SU-DHL-6 (cell line): ENCODE data around the gene DMBX1.

ENCODE experiments used
- H2AFZ ChIP-seq: fragments of 200-600 bp; sonication (generic); 2 replicates; pipeline ENCODE4 v1.6.1; 2014; ENCODE audit warnings: low read depth, mild to moderate bottlenecking, moderate library complexity, mixed read lengths, antibody characterized with exemption, low read length; ENCODE audit not compliant: severe bottlenecking
- H3F3A ChIP-seq: fragments of 200-600 bp; shearing (Covaris generic); 2 replicates; pipeline ENCODE4 v1.6.0; 2016; ENCODE audit warnings: antibody characterized with exemption, mild to moderate bottlenecking; ENCODE audit not compliant: insufficient read depth
- H3K27ac ChIP-seq: fragments of 200-600 bp; sonication (generic); 2 replicates; pipeline ENCODE4 v1.5.1; 2016; ENCODE audit warnings: low read depth, mild to moderate bottlenecking, low read length, moderate library complexity, mixed read lengths
- H3K27me3 ChIP-seq: fragments of 200-600 bp; sonication (generic), shearing (Covaris generic); 2 replicates; pipeline ENCODE4 v1.6.0; 2014; ENCODE audit warnings: mild to moderate bottlenecking, low read length
- H3K36me3 ChIP-seq: fragments of 200-600 bp; sonication (generic); 2 replicates; pipeline ENCODE4 v1.6.1; 2014; ENCODE audit warnings: mild to moderate bottlenecking, low read length, mixed read lengths
- H3K4me2 ChIP-seq: fragments of 300-600, 200-600 bp; shearing (Covaris generic), sonication (generic); 2 replicates; pipeline ENCODE4 v1.6.0; 2014; ENCODE audit warnings: low read length, low read depth, mild to moderate bottlenecking; ENCODE audit not compliant: poor library complexity, severe bottlenecking
- H3K4me3 ChIP-seq: fragments of 200-600 bp; sonication (generic); 2 replicates; pipeline ENCODE4 v1.5.1; 2014; ENCODE audit warnings: antibody characterized with exemption, low read length, mild to moderate bottlenecking, mixed read lengths; ENCODE audit not compliant: insufficient read depth, poor library complexity, severe bottlenecking
- H3K79me2 ChIP-seq: fragments of 200-600 bp; sonication (generic); 2 replicates; pipeline ENCODE4 v1.6.1; 2014; ENCODE audit warnings: mild to moderate bottlenecking, low read length, moderate library complexity; ENCODE audit not compliant: insufficient read depth
- H3K9ac ChIP-seq: fragments of 200-600 bp; sonication (generic); 2 replicates; pipeline ENCODE4 v1.7.0; 2014; ENCODE audit warnings: mild to moderate bottlenecking, low read length
- H3K9me2 ChIP-seq: fragments of 200-600 bp; sonication (generic); replicated peaks from 2 replicates; pipeline ENCODE4 v1.6.1; 2014; ENCODE audit warnings: low read length; ENCODE audit not compliant: insufficient read depth
- H3K9me3 ChIP-seq: fragments of 200-600 bp; sonication (generic); 2 replicates; pipeline ENCODE4 v1.6.1; 2014; ENCODE audit warnings: low read length, mixed read lengths; ENCODE audit not compliant: insufficient read depth
- H4K20me1 ChIP-seq: fragments of 200-600 bp; sonication (generic); 2 replicates; pipeline ENCODE4 v1.6.1; 2014; ENCODE audit warnings: low read depth, mild to moderate bottlenecking, antibody characterized with exemption, low read length, moderate library complexity, mixed read lengths
- CTCF ChIP-seq: fragments of 200-600 bp; sonication (generic); IDR thresholded peaks from one replicate; pipeline ENCODE4 v1.5.1; 2017; ENCODE audit warnings: antibody characterized with exemption, mild to moderate bottlenecking, low read length, moderate library complexity; ENCODE audit not compliant: insufficient read depth, poor library complexity, severe bottlenecking
- EZH2phosphoT487 ChIP-seq: fragments of 200-600 bp; sonication (generic), shearing (Covaris generic); conservative IDR thresholded peaks from 2 replicates; pipeline ENCODE4 v1.6.1; 2018; ENCODE audit warnings: mild to moderate bottlenecking, antibody characterized with exemption, low read length, moderate library complexity, mixed read lengths

The DMBX1 gene

DNA sequence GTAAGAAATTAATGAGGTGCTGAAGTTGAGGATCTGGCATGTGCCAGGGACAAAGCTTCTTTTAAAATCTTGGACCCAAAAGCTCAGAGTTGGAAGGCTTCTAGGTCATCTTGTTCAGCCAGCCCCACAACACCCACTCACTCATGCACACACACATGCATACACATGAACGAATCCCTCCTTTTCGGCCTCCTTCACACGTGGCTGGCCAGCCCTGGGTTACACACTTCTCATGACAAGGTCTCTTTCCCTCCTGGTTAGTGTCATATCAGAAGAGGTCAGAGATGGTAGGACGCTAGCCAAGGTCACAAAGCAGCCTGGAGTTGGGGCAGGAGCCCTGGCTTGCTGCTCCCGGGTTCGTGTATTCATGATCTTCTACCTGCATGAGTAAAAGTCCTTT is 6.9 kb downstream of the DMBX1 start:
- Histone ChIP-seq H3K4me2 (no peak overlapping the region), H4K20me1 (no peaks in the 10 kb centered on the region), H3K79me2 (no peaks in the 10 kb centered on the region), H3K9me3 (no peaks in the 10 kb centered on the region), H3K27ac (no peak overlapping the region), H2AFZ (no peak overlapping the region), H3F3A (no peaks in the 10 kb centered on the region), H3K4me3 (no peak overlapping the region), H3K36me3 (no peaks in the 10 kb centered on the region), H3K9ac (no peak overlapping the region), H3K27me3 (no peaks in the 10 kb centered on the region), H3K9me2 (no peaks in the 10 kb centered on the region)
- TF ChIP-seq EZH2phosphoT487 = no peak

- H3K4me2 ChIP-seq = no peak overlapping the region
- no peaks in the 10 kb centered on the region for H4K20me1 ChIP-seq
- H3K9me3 ChIP-seq = no peaks in the 10 kb centered on the region
- H3K9ac ChIP-seq = no peak overlapping the region
- no peak overlapping the region for H2AFZ ChIP-seq
- no peaks in the 10 kb centered on the region for H3K36me3 ChIP-seq
- H3F3A ChIP-seq = no peaks in the 10 kb centered on the region
- H3K9me2 ChIP-seq = no peaks in the 10 kb centered on the region
- H3K27ac ChIP-seq = no peak overlapping the region
- TF ChIP-seq CTCF (no peak), EZH2phosphoT487 (no peak)
- no peaks in the 10 kb centered on the region for H3K27me3 ChIP-seq
- no peak overlapping the region for H3K4me3 ChIP-seq
- H3K79me2 ChIP-seq = no peaks in the 10 kb centered on the region
Observed at GRCh38 chr1:46497020-46497419, 7.4 kb downstream of the DMBX1 start.

GRCh38 chr1:46497665-46498064 is 8.0 kb downstream of the DMBX1 start:
- no peaks in the 10 kb centered on the region for H3K9me3 ChIP-seq
- no peaks in the 10 kb centered on the region for H3K9me2 ChIP-seq
- no peaks in the 10 kb centered on the region for H4K20me1 ChIP-seq
- no peak for TF ChIP-seq CTCF
- no peak for TF ChIP-seq EZH2phosphoT487
- H3K27ac ChIP-seq = no peak overlapping the region
- no peak overlapping the region for H3K9ac ChIP-seq
- no peaks in the 10 kb centered on the region for H3K79me2 ChIP-seq
- H3K4me3 ChIP-seq = no peak overlapping the region
- no peaks in the 10 kb centered on the region for H3F3A ChIP-seq
- no peaks in the 10 kb centered on the region for H3K27me3 ChIP-seq
- no peak overlapping the region for H3K4me2 ChIP-seq
- no peaks in the 10 kb centered on the region for H3K36me3 ChIP-seq
- H2AFZ ChIP-seq = no peak overlapping the region

GRCh38 chr1:46501528-46501927 is 11.9 kb downstream of the DMBX1 start:
- Histone ChIP-seq H3K27me3 (no peaks in the 10 kb centered on the region), H3K9me2 (no peaks in the 10 kb centered on the region)
- no peak for TF ChIP-seq EZH2phosphoT487
- no peak for TF ChIP-seq CTCF

More at GRCh38 chr1:46501528-46501927, 11.9 kb downstream of the DMBX1 start:
- no peak overlapping the region for H3K4me3 ChIP-seq
- no peak overlapping the region for H3K27ac ChIP-seq
- H3K4me2 ChIP-seq = no peak overlapping the region
- H2AFZ ChIP-seq = no peak overlapping the region
- no peaks in the 10 kb centered on the region for H3F3A ChIP-seq
- H3K36me3 ChIP-seq = no peaks in the 10 kb centered on the region
- H4K20me1 ChIP-seq = no peaks in the 10 kb centered on the region
- H3K79me2 ChIP-seq = no peaks in the 10 kb centered on the region
- H3K9me3 ChIP-seq = no peaks in the 10 kb centered on the region
- no peak overlapping the region for H3K9ac ChIP-seq
